ENCODE results near the gene ELMO1. TPM values are rescaled to one million over a fixed set of nuclear protein-coding genes. Genes with fewer than 3 reads are reported as not detected.

ELMO1 gene
- total and polyA plus RNA-seq, 4 donors: 10.1 to 183 (median 34.4) TPM

DNA sequence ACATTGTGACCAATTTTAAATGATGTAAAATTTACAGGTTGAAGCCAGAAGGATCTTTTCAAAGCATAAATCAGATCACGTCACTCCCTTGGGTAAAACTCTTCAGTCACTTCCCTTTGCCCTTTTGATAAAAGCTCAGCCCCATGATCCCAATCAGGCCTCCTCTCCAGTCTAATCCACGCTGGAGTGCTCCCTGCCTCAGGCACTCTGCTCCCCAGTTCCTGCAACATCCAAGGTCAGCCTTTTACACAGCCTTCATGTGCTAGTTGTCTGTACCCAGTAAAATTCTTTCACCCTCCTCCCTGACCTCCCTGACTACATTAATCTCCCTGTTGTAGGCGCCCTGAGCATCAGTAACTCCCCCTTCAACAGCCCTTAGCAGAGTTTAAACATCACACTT, 14.1 kb downstream of the ELMO1 start:
- Histone ChIP-seq H3K27ac (ENCODE audit: low read depth in 1 of 2, low read length in 1 of 2) (no peak overlapping the region), H3K9ac (ENCODE audit: insufficient read depth in 1 of 2, low read length in 2 of 2) (no peak overlapping the region), H3K9me3 (ENCODE audit: control insufficient read depth in 4 of 4, insufficient read depth in 3 of 4, low read length in 3 of 4) (no peaks in the 10 kb centered on the region), H3K36me3 (ENCODE audit: control insufficient read depth in 4 of 4, insufficient read depth in 4 of 4, low read length in 4 of 4) (no peaks in the 10 kb centered on the region), H3K4me3 (no peak overlapping the region), H3K4me1 (ENCODE audit: control insufficient read depth in 5 of 5, insufficient read depth in 5 of 5, low read length in 5 of 5) (peaks cover 0 to 15% (median 7%) of the 10 kb centered on the region in 5 donors), H3K27me3 (ENCODE audit: control insufficient read depth in 3 of 3, insufficient read depth in 3 of 3, low read length in 2 of 3) (no peaks in the 10 kb centered on the region)
- ATAC-seq (ENCODE audit: insufficient read depth, low FRiP score) (no peak), DNase-seq (no peak)
- TF ChIP-seq, protein P1, sequence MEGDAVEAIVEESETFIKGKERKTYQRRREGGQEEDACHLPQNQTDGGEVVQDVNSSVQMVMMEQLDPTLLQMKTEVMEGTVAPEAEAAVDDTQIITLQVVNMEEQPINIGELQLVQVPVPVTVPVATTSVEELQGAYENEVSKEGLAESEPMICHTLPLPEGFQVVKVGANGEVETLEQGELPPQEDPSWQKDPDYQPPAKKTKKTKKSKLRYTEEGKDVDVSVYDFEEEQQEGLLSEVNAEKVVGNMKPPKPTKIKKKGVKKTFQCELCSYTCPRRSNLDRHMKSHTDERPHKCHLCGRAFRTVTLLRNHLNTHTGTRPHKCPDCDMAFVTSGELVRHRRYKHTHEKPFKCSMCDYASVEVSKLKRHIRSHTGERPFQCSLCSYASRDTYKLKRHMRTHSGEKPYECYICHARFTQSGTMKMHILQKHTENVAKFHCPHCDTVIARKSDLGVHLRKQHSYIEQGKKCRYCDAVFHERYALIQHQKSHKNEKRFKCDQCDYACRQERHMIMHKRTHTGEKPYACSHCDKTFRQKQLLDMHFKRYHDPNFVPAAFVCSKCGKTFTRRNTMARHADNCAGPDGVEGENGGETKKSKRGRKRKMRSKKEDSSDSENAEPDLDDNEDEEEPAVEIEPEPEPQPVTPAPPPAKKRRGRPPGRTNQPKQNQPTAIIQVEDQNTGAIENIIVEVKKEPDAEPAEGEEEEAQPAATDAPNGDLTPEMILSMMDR (IDR thresholded peaks at IDR 0.05; ENCODE audit: control extremely low read depth, extremely low read depth): no peak
- WGBS, 2 donors: 67 to 75% methylated on average over 3 of the region's 3 CpGs

DNA sequence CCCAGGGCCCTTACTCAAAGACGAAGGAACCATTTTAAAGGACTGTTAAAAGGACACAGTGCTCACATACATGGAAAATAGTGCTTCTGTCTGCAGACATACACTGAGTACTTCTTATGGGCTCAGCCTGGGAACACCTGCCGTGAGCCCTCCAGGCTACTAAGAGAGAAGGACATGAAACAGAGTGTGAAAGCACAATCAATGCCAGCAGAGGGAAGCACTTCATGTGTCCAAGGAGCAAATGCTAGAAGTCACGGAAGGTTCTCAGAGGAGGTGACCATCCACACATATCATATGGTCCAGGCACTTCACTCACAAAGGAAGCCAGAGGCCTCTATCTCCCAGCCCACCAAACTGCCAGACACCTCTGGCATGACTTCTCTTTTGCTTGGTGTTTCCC, 15.5 kb downstream of the ELMO1 start:
- 62 to 68% methylated on average over 3 of the region's 3 CpGs for WGBS, 2 donors
- ATAC-seq (ENCODE audit: insufficient read depth, low FRiP score) (no peak), DNase-seq (no peak)
- Histone ChIP-seq H3K4me3 (no peak overlapping the region), H3K4me1 (ENCODE audit: control insufficient read depth in 5 of 5, insufficient read depth in 5 of 5, low read length in 5 of 5) (peaks cover 0 to 15% (median 7%) of the 10 kb centered on the region in 5 donors), H3K27ac (ENCODE audit: low read depth in 1 of 2, low read length in 1 of 2) (no peak overlapping the region), H3K27me3 (ENCODE audit: control insufficient read depth in 3 of 3, insufficient read depth in 3 of 3, low read length in 2 of 3) (no peaks in the 10 kb centered on the region), H3K36me3 (ENCODE audit: control insufficient read depth in 4 of 4, insufficient read depth in 4 of 4, low read length in 4 of 4) (peaks cover 0 to 3% (median 0%) of the 10 kb centered on the region in 4 donors), H3K9ac (ENCODE audit: insufficient read depth in 1 of 2, low read length in 2 of 2) (no peak overlapping the region), H3K9me3 (ENCODE audit: control insufficient read depth in 4 of 4, insufficient read depth in 3 of 4, low read length in 3 of 4) (no peaks in the 10 kb centered on the region)
- TF ChIP-seq, protein P1 (IDR thresholded peaks at IDR 0.05; ENCODE audit: control extremely low read depth, extremely low read depth): no peak

DNA sequence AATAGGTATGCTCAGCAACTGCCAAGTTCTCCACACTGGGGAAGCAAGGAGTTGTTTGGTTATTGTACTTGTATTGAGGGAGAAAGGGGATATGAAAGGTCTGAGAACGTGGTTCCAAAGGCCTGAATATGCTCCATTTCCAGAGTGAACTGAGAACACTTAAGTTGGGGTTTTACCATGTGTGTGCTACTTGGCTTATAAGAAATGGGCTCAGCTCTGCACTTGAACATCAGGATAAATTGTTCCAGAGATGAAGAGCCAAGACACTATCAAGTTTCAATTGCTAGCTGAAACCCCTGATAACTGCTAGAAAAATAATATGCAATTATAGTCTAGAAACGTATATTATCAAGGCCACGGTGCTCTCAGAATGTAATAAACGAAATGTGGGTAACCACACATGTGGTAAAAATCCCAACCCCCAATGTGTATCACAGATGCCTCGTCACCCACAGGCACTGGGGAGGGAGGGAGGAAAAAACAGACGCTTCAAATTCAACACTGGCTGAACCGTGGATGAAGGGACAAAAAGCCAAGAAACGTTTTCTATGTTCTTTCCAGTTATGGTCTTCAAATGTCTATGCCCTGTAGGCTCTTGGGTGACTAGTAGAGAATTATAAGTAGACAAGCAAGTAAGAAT, 16.3 kb downstream of the ELMO1 start:
- TF ChIP-seq, protein P1 (IDR thresholded peaks at IDR 0.05; ENCODE audit: control extremely low read depth, extremely low read depth): no peak
- WGBS, 2 donors: 22 to 42% methylated on average over 8 of the region's 8 CpGs
- DNase-seq (no peak), ATAC-seq (ENCODE audit: insufficient read depth, low FRiP score) (no peak)
- Histone ChIP-seq H3K4me3 (no peak overlapping the region), H3K9ac (ENCODE audit: insufficient read depth in 1 of 2, low read length in 2 of 2) (no peak overlapping the region), H3K9me3 (ENCODE audit: control insufficient read depth in 4 of 4, insufficient read depth in 3 of 4, low read length in 3 of 4) (no peaks in the 10 kb centered on the region), H3K27me3 (ENCODE audit: control insufficient read depth in 3 of 3, insufficient read depth in 3 of 3, low read length in 2 of 3) (no peaks in the 10 kb centered on the region), H3K36me3 (ENCODE audit: control insufficient read depth in 4 of 4, insufficient read depth in 4 of 4, low read length in 4 of 4) (peaks cover 0 to 3% (median 0%) of the 10 kb centered on the region in 4 donors), H3K27ac (ENCODE audit: low read depth in 1 of 2, low read length in 1 of 2) (no peak overlapping the region), H3K4me1 (ENCODE audit: control insufficient read depth in 5 of 5, insufficient read depth in 5 of 5, low read length in 5 of 5) (peaks cover 0 to 15% (median 7%) of the 10 kb centered on the region in 5 donors)

DNA sequence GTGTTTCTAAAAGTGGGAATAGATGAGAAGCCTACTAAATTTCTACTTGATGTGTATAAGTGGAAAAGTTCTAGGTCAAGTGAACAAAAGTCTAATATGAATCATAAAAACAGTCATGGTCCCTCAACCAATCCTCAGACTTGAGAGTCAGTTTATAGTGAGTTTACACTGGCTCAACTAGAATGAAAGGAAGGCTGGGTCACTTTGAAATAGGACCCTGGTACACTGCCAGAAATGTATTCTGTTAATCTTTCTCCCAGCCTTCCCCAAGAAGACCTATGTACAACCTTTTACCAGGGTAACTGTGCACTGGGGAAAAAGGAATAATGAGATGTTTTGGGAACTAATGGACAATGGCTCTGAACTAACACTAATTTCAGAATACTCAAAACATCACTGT, 17.3 kb downstream of the ELMO1 start:
- H3K27ac ChIP-seq (ENCODE audit: low read depth in 1 of 2, low read length in 1 of 2): no peak overlapping the region
- peaks cover 0 to 15% (median 7%) of the 10 kb centered on the region in 5 donors for H3K4me1 ChIP-seq (ENCODE audit: control insufficient read depth in 5 of 5, insufficient read depth in 5 of 5, low read length in 5 of 5)
- H3K27me3 ChIP-seq (ENCODE audit: control insufficient read depth in 3 of 3, insufficient read depth in 3 of 3, low read length in 2 of 3): no peaks in the 10 kb centered on the region
- H3K9me3 ChIP-seq (ENCODE audit: control insufficient read depth in 4 of 4, insufficient read depth in 3 of 4, low read length in 3 of 4): no peaks in the 10 kb centered on the region
- DNase-seq (no peak), ATAC-seq (ENCODE audit: insufficient read depth, low FRiP score) (no peak)
- TF ChIP-seq, protein P1 (IDR thresholded peaks at IDR 0.05; ENCODE audit: control extremely low read depth, extremely low read depth): no peak
- H3K36me3 ChIP-seq (ENCODE audit: control insufficient read depth in 4 of 4, insufficient read depth in 4 of 4, low read length in 4 of 4): peaks cover 0 to 3% (median 0%) of the 10 kb centered on the region in 4 donors
- no peak overlapping the region for H3K9ac ChIP-seq (ENCODE audit: insufficient read depth in 1 of 2, low read length in 2 of 2)
- H3K4me3 ChIP-seq: no peak overlapping the region

Measured in lung (tissue), 12 donors.